Measurements from ENCODE around the gene PTCH1.

PTCH1 gene

DNA sequence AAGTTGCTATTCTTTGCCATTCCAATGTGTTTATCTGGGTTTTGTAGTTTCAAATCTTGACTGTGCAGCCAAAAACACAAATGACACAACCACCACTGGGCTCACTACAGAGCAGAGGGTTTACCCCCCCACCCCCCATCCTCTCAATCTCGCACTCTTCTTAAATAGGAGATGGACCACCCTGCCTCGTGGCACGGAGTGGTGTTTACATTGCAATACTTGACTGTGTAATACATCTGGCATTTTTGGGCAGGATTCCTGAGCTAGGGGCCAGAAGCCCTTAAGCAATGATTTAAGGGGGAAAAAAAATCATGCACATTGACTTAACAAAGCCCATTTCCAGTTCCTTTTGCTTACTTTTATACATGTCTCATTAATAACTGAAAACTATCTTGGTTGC, 19.0 kb downstream of the PTCH1 start:
- H3K36me3 ChIP-seq (ENCODE audit: control insufficient read depth in 2 of 2, insufficient read depth in 1 of 2, low read length in 2 of 2) = peaks cover 0 to 7% of the 10 kb centered on the region in 2 experiments; a peak in 1 of 3 replicates
- H3K9me3 ChIP-seq (ENCODE audit: control insufficient read depth, insufficient read depth, low read depth, low read length) = no peaks in the 10 kb centered on the region
- H3K4me1 ChIP-seq (ENCODE audit: control insufficient read depth, insufficient read depth, low read length) = no peaks in the 10 kb centered on the region
- TF ChIP-seq ZNF544 (tag by site-specific recombination; IDR thresholded peaks at IDR 0.05) (no peak), ZNF621 (tag by site-specific recombination; IDR thresholded peaks at IDR 0.05) (no peak), ZFP69B (tag by site-specific recombination; IDR thresholded peaks at IDR 0.05) (no peak), ZNF132 (tag by site-specific recombination; IDR thresholded peaks at IDR 0.05; ENCODE audit: borderline replicate concordance) (no peak), ZFP37 (tag by site-specific recombination; IDR thresholded peaks at IDR 0.05) (no peak), ZNF654 (tag by site-specific recombination; IDR thresholded peaks at IDR 0.05; ENCODE audit: low read depth) (no peak), ZNF248 (tag by site-specific recombination; IDR thresholded peaks at IDR 0.05) (no peak), ZNF629 (tag by site-specific recombination; IDR thresholded peaks at IDR 0.05) (no peak), ZNF658 (tag by site-specific recombination; IDR thresholded peaks at IDR 0.05) (no peak), ZBTB21 (tag by site-specific recombination; IDR thresholded peaks at IDR 0.05) (no peak), ZNF24 (tag by site-specific recombination; IDR thresholded peaks at IDR 0.05) (no peak), MEIS1 (CRISPR knock-in tag; IDR thresholded peaks at IDR 0.05; ENCODE audit: borderline replicate concordance) (no peak)
- TF ChIP-seq, protein P1, sequence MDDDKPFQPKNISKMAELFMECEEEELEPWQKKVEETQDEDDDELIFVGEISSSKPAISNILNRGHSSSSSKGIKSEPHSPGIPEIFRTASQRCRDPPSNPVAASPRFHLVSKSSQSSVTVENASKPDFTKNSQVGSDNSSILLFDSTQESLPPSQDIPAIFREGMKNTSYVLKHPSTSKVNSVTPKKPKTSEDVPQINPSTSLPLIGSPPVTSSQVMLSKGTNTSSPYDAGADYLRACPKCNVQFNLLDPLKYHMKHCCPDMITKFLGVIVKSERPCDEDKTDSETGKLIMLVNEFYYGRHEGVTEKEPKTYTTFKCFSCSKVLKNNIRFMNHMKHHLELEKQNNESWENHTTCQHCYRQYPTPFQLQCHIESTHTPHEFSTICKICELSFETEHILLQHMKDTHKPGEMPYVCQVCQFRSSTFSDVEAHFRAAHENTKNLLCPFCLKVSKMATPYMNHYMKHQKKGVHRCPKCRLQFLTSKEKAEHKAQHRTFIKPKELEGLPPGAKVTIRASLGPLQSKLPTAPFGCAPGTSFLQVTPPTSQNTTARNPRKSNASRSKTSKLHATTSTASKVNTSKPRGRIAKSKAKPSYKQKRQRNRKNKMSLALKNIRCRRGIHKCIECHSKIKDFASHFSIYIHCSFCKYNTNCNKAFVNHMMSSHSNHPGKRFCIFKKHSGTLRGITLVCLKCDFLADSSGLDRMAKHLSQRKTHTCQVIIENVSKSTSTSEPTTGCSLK (tag by site-specific recombination; IDR thresholded peaks at IDR 0.05) = no peak
- TF ChIP-seq, protein P2, sequence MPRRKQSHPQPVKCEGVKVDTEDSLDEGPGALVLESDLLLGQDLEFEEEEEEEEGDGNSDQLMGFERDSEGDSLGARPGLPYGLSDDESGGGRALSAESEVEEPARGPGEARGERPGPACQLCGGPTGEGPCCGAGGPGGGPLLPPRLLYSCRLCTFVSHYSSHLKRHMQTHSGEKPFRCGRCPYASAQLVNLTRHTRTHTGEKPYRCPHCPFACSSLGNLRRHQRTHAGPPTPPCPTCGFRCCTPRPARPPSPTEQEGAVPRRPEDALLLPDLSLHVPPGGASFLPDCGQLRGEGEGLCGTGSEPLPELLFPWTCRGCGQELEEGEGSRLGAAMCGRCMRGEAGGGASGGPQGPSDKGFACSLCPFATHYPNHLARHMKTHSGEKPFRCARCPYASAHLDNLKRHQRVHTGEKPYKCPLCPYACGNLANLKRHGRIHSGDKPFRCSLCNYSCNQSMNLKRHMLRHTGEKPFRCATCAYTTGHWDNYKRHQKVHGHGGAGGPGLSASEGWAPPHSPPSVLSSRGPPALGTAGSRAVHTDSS (tag by site-specific recombination; IDR thresholded peaks at IDR 0.05) = no peak
- TF ChIP-seq, protein P3, sequence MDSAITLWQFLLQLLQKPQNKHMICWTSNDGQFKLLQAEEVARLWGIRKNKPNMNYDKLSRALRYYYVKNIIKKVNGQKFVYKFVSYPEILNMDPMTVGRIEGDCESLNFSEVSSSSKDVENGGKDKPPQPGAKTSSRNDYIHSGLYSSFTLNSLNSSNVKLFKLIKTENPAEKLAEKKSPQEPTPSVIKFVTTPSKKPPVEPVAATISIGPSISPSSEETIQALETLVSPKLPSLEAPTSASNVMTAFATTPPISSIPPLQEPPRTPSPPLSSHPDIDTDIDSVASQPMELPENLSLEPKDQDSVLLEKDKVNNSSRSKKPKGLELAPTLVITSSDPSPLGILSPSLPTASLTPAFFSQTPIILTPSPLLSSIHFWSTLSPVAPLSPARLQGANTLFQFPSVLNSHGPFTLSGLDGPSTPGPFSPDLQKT (IDR thresholded peaks at IDR 0.05; ENCODE audit: borderline replicate concordance, low read depth, low read length) = no peak
- TF ChIP-seq, protein P4, sequence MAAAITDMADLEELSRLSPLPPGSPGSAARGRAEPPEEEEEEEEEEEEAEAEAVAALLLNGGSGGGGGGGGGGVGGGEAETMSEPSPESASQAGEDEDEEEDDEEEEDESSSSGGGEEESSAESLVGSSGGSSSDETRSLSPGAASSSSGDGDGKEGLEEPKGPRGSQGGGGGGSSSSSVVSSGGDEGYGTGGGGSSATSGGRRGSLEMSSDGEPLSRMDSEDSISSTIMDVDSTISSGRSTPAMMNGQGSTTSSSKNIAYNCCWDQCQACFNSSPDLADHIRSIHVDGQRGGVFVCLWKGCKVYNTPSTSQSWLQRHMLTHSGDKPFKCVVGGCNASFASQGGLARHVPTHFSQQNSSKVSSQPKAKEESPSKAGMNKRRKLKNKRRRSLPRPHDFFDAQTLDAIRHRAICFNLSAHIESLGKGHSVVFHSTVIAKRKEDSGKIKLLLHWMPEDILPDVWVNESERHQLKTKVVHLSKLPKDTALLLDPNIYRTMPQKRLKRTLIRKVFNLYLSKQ (tag by site-specific recombination; IDR thresholded peaks at IDR 0.05; ENCODE audit: borderline replicate concordance) = no peak
- TF ChIP-seq, protein P5, sequence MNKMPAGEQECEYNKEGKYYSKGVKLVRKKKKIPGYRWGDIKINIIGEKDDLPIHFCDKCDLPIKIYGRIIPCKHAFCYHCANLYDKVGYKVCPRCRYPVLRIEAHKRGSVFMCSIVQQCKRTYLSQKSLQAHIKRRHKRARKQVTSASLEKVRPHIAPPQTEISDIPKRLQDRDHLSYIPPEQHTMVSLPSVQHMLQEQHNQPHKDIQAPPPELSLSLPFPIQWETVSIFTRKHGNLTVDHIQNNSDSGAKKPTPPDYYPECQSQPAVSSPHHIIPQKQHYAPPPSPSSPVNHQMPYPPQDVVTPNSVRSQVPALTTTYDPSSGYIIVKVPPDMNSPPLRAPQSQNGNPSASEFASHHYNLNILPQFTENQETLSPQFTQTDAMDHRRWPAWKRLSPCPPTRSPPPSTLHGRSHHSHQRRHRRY (tag by site-specific recombination; IDR thresholded peaks at IDR 0.05) = no peak
- TF ChIP-seq, protein P6, sequence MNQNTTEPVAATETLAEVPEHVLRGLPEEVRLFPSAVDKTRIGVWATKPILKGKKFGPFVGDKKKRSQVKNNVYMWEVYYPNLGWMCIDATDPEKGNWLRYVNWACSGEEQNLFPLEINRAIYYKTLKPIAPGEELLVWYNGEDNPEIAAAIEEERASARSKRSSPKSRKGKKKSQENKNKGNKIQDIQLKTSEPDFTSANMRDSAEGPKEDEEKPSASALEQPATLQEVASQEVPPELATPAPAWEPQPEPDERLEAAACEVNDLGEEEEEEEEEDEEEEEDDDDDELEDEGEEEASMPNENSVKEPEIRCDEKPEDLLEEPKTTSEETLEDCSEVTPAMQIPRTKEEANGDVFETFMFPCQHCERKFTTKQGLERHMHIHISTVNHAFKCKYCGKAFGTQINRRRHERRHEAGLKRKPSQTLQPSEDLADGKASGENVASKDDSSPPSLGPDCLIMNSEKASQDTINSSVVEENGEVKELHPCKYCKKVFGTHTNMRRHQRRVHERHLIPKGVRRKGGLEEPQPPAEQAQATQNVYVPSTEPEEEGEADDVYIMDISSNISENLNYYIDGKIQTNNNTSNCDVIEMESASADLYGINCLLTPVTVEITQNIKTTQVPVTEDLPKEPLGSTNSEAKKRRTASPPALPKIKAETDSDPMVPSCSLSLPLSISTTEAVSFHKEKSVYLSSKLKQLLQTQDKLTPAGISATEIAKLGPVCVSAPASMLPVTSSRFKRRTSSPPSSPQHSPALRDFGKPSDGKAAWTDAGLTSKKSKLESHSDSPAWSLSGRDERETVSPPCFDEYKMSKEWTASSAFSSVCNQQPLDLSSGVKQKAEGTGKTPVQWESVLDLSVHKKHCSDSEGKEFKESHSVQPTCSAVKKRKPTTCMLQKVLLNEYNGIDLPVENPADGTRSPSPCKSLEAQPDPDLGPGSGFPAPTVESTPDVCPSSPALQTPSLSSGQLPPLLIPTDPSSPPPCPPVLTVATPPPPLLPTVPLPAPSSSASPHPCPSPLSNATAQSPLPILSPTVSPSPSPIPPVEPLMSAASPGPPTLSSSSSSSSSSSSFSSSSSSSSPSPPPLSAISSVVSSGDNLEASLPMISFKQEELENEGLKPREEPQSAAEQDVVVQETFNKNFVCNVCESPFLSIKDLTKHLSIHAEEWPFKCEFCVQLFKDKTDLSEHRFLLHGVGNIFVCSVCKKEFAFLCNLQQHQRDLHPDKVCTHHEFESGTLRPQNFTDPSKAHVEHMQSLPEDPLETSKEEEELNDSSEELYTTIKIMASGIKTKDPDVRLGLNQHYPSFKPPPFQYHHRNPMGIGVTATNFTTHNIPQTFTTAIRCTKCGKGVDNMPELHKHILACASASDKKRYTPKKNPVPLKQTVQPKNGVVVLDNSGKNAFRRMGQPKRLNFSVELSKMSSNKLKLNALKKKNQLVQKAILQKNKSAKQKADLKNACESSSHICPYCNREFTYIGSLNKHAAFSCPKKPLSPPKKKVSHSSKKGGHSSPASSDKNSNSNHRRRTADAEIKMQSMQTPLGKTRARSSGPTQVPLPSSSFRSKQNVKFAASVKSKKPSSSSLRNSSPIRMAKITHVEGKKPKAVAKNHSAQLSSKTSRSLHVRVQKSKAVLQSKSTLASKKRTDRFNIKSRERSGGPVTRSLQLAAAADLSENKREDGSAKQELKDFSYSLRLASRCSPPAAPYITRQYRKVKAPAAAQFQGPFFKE (tag by site-specific recombination; IDR thresholded peaks at IDR 0.05; ENCODE audit: borderline replicate concordance) = no peak
- ChIA-PET CTCF (interaction anchor here (0.6 kb wide), 1 partner anchor 1723 kb away, joined by 3 read pairs; no protein-coding TSS in a partner anchor), POLR2A (interaction anchor here (1.8 kb wide), 1 partner anchor 11 kb away, joined by 5 read pairs; no protein-coding TSS in a partner anchor)
- H3K4me3 ChIP-seq (ENCODE audit: low read depth, low read length) = no peak overlapping the region
- H3K27ac ChIP-seq (ENCODE audit: extremely low read depth, low read depth, low read length) = no peak overlapping the region

All from HEK293 (cell line).